ENCODE results near the gene MEG3. TPM values are rescaled to one million over a fixed set of nuclear protein-coding genes. Genes with fewer than 3 reads are reported as not detected.

Gene MEG3
- polyA plus RNA-seq, 1 donor: 218 TPM

DNA sequence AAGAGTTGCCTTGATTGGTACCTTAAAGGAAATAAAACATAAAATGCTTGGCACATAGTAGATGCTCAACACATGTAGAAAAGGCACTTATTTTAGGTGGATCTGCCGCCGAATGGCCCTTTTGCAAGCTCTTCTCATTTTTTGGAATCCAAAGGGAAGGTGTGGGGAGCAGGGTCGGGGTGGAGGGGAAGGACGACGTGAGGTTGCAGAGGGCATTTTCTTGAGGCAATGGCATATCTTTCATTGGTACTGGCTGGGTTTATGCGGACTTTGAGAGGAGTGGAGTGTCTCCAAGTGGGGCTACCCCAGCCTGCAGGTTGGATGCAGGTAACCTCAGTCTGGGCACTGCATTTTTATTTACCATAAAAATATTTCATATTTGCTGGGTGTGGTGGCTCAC, 69.5 kb downstream of the MEG3 start:
- no peak for DNase-seq

DNA sequence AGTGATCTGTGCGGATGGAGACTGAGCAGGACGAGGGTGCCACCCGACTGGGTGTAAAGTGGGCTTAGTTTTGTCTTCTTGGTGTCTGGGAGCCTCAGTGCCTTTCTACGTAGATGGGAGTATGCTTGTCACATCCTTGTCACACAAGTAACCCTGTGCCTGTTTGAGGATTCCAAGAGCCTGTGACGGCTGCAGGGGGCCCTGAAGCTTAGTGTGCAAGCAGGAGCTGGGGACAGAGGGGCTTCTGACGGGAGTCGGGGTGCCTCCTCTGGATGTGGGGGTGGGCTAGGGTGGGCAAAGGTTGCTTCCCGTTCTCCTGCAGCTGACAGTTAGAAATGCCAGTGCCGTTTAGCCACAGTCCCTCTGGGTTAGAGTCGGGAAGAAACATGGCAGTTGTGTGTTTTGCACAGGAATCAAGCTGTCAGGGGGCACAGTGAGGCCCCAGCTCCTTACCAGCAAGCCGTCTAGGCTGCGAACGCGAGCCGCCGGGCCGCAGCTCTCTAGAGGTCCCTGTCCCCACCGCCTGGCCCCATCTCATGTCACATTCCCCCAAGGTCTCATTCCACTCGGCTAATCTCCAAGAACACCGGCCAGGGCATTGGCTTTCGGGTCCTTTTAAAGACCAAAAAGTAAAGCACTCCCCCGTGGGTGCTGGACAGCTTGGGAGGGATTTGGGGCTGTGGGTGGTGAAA, 70.6 kb downstream of the MEG3 start:
- DNase-seq: no peak

DNA sequence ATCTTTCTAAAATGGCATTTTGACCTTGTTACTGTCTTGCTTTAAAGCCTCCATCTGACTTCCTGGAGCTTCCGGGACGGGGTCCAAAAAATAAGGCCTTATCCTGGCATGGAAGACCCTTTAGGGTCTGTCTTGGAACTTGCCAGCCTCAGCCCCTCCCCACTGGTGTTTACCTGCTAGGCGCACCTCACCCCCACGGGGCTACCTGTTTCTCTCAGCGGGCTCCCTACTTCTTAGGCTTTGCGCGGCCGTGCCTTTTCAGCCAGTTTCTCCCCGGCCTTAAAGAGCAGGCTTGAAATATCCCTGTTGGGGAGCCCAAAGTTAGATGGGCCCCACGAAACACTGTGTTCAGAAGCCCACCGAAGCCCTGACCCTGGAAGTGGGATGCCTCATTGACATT, 72.5 kb downstream of the MEG3 start:
- DNase-seq: no peak

DNA sequence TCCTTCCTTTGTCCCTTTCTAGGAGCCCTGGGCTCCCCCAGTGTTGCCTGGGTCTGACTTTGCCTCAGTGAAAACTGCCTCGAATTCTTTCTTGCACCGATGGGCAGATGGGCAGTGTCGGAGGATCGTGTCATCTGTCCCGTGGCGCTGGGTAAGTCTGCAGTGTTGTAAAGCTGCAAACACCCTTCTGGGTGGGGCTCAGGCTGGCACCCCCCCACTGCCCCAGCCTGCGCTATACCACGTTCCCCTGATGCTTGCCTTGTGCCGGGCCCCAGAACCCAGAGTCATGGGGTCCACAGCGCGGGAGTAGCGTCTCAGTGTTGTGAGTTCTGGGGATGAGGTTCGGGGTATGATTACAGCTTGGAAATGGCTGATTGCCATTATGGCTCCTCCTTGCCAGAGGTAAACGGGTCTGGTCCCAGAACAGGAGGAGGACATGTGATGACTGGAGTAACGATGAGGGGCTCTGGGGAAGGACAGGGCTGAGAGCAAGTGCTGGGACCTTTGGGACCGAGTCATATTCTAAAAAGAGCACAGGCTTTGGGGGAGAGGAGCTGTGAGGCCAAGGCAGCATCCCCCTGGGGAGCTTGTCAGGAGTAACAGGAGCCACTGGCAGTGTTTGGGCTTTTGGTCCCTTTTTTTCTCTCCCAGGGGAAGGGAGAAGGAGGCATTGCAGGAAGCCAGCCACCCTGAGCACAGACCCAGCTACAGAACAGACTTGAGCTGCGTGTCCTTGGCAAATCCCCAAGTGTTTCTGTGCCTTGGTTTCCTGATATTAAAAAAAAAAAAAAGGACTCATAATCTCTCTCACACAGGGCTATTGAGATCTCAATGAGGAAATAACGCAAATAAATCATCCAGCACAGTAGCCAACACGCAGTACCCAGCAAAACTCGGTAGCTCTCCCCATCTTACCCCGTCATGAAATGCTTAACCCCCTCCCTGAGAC, 73.3 kb downstream of the MEG3 start:
- DNase-seq: no peak

DNA sequence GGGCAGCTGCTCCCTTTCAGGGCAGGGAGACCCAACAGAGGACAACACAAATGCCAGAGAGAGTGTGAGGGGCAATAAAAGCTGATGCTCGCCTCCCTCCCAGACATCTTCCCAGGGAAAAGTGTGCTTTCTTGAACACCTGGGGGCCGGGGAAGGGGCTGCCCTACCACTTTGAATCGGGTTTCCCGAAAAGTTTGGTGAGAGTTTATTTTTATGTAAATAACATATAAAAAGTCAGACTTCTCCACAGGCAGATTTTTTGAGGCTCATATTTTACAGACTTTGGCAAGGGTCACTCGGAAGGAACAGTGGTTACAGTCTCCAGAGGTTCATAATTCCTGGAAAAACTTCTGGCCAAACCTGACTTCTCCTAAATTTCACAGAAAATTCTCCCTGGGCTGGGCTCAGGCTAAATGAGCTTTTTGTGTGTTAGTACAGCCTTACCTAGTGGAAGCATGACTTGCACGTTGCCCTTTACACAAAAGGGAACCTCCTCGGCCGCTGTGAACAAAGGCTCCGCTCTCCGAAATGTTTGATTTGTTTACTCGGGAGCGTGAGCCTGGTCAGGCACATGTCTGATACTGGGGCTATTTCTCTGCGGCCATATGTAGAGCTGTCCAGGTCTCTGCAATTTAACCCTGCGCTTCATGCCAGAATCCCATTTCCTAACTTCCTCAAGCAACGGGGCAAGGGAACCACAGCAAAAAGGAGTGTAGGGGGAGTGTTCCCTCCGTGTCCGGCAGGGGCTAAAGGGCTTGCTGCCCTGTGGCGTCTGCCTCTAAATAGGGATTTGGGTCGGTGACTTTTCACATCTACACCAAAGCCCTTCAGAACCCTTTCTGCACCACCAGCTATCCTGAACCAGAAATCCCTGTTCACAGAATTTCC, 74.2 kb downstream of the MEG3 start:
- no peak for DNase-seq

DNA sequence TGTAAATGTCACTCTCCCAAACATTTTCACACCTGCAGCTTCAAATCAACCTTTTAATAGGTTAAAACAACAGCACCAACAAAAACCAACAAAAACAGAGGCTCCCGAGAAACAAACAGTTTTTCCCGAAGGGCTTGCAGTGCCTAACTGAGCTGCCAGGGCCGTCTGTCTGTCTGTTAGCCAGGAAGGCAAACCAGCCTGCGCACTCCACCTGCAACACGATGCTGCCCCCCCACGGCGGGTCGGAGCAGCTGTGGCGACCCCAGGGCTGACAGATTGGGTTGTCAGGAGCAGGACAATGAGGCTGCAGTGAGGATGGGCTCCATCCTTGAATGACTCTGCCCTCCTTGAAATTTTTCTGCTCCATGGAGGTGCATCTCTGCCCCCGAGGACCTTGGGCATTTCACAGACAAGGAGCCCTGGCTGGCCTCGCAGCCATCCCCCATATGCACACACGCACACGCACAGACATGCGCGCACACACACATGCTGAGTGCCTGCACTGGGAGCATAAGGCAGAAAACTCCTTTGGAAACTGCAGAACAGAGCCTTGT, 75.0 kb downstream of the MEG3 start:
- no peak for DNase-seq

DNA sequence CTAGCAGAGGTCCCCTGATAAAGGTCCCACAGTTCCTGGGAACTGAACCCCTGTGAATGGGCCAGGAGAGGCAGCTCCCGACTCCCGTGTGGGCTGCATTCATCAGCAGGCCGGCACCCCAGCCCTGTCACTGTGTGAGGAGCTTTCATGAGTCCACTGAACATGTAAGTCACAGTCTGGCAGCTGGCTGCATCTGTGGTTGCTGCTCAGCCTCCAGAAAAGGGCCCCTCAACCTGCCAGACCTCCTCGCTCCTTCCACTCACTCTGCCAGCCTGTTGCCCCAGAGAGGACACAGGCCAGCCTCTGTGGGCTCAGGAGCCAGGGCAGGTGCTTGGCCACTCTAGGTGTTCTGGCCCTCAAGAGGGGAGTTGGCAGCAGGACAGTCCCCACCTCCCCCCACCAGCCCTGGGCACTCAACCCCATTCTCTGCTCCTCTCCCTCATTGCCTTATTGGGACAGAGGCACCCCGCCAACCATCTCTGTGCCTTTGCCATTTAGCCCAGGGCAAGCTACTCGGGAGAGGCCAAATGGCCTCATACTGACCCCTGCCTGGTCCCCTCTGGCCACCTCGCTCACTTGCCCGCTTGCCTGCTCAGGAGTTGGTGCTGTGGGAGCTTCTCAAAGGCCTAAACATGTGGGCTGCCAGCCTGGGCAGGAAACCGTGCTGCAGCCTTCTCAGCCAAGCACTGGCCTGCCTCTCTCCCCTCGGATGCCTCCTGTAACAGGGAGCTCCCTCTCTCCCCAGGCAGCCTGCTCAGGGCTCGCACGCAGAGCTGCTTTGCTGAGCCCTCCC, 75.7 kb downstream of the MEG3 start:
- DNase-seq: no peak

DNA sequence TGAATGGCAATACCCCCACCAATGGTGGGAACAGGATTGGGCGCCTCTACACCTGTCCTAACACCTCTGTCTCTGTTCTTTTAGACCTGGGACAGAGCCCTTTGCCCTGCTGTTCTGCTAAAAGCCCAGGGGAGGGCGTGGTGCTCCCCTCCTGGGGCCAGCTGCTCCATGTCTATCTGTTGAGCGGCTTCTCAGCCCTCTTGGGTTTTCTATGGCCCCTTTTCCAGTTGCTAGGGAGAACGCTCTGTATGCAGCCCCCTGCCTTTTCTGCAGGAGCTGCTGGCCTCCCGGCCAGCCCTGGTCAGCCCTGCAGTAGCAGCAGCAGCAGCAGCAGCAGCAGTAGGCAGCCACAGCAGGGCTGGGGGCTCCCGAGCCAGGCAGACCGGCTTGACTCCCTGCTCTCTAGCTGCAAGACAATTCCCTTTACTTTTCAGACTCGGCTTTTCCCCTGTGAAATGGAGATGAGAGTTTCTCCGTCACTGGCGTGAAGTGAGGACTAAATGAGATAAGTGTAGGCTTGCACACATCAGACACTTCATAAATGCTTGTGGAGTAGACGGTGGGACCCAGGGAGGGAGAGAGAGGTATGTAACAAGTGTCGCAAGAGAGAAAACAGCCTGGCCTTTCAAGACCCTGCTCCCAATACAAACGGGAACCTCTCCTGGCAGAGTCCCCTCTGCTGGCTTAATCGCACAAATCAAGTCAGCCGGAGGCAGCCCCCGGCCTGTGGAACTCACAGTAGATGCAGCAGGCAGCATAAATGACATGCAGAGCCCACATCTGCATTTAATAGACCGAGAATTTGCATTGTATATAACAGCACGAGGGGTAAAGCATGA, 76.6 kb downstream of the MEG3 start:
- DNase-seq: no peak

DNA sequence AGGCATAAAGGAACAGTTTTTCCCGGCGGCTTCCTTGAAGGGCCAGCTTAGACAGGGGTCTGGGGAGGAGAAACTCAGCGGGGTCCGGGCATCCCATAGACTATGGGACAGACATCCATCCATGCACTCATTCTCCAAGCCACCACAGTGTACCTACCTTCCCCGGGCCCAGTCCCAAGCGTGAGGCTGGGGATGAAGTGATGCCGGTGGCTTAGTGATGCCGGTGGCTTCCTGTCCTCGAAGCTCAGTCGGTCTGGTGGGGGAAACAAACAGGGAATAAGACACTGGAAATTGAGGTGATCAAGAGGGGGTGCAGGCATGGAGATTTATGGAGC, 77.2 kb downstream of the MEG3 start:
- DNase-seq: no peak

DNA sequence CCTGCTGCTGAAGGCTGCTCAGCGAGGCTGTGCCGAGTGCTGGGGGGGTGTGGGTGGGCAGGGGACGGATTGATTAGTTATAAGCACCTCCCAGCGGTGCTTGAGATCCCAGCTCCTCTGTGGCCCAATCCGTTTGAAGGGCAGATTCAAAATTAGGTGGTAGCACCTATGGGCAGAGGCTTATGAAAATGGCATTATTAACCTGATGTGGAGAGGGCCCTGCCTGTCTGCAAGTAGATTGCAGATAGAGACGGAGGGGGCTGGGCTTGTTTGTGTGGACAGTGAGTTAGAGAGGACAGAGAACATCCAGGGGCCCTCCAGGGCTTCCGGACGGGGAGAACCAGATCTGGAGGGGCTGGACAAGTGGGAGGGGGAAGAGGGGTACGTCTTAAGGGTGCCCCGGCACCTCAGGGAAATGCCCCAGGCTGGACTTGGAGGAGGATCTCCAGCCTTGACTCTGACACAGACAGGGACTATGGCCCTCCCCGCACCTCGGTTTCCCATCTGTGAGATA, 77.8 kb downstream of the MEG3 start, which contains the start of gene RTL1:
RTL1 (minus strand) TSS at position 51 of the 514 bp plus-strand sequence. CDS start 18,934 bp downstream, outside the sequence.
- DNase-seq: no peak

DNA sequence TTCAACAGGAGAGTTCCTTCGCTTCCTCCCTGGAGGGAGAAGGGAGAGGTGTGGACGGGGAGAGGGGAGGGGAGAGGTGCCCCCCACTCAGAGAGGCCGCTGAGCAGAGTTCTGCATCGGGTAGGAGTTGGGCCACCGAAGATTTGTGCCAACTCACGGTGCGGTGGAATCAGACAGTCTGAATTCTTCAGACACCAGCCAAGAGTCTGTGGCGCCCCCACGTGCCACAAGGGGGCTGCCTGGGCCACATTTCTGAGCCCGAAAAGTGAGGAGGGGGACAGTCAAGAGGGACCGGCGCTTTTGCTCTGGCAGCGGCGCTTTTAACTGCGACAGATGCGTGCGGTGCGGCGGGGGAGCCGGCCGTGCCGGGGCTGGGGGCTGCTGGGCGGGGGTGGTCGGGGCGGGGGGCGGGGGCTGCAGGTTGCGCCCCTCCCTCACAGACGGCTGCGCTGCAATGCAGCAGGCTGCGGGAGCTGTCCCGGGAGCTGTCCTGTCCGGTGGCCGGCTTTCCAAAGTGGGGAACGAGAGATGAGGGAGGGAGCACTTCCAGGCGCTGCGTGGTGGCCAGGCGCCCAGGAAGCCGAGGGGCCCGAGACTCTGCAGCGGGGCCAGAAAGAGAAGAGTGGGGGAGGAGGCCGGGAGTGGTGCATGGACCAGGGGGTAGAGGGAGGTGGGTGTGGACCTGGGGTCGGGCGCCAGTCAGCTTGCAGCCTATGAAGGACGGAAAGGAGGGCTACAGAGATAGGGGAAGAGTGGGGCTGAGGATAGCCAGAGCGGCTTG, 78.6 kb downstream of the MEG3 start:
- DNase-seq: peak; percentile 64

DNA sequence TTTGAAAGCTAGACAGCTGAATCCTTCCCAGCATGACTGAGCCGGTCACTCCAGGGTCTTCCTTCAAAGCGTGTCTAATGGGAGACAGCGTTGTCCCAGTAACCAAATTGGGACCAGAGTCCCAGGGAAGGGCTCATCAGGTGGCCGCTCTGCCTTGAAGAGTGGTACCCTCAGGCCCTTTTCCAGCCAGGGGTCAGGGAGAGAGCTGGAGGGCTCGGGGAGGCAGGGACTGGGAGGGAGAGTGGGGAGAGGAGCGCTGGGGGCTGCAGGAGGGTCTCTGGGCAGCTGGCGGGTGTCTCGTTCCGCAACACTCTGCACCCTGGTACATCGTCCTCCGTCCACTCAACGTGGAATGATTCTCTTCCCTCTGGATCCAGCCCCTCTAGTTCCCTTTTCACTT, 79.2 kb downstream of the MEG3 start:
- DNase-seq: no peak

DNA sequence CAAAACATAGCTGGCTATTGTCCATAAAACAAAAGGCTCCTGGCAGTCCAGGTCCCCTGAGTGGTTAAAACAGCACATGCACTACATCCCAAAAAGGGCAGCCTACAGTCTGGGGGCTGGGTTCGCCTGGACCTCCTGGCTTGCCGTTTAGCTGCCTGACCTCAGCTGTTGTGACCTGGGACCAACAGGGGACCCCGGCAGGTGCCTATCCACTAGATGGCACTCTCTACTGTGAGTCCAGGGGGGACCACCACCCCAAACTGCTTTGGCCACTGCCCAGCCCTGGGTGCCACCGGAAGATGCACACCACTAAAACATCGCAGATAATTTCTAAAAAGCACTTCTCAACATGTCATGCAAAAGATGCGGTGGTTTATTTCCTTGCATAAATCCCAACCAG, 80.5 kb downstream of the MEG3 start:
- DNase-seq: no peak

DNA sequence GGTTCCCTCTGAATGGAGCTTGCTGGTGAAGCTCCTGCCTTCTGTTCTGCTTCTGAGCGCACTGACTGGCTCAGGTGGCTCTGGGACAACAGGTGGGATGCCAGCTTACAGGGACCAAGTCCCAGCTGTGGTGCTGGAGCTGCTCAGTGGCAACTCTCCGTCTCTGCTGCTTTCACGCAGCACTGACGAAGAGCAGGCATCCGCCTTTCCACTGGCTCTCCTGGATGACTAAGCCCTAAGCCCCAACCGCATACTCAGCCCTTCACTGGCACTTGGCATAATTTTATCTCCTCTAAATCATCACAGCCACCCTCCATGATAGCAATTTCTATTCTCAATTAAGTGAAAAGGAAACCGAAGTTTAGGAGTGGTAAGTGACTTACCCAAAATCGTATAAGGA, 81.3 kb downstream of the MEG3 start:
- no peak for DNase-seq

DNA sequence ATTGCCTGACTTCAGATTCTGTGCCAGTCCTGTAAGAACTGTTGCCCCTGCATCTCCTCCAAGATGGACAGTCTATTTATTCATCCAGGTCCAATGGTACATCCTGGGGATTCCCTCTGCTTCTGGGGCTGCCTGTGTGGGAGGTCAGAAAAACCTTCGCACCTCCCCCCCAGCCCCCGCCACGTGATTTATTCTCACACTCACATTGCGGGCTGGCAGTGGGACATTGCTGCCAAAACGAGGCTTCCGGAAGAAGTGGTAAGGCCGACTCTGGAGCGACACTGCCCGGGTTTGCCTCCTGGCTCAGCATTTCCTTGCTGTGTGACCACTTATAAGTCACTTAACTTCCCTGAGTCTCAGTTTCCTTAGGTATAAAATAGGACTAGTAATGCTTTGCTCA, 83.5 kb downstream of the MEG3 start:
- DNase-seq: no peak

Measured in left kidney (tissue), 2 donors.